GM12878 (cell line): ENCODE measurements around the gene DTNA.

Source experiments
- CHD2 ChIP-seq: IDR thresholded peaks from 2 replicates; pipeline ENCODE4 v1.6.1; 2011; ENCODE audit warnings: low read depth, low read length, improper control_type of control experiment, borderline replicate concordance
- CTCF ChIP-seq, 3 experiments: IDR thresholded peaks in 2 of 3; conservative IDR thresholded peaks in 1 of 3; 2 replicates each; pipeline ENCODE4 v1.5.1; 2011; ENCODE audit warnings: low read depth in 3 of 3, low read length in 3 of 3, mild to moderate bottlenecking in 3 of 3, control low read depth in 2 of 3, moderate library complexity in 2 of 3, inconsistent platforms in 1 of 3, mixed read lengths in 1 of 3; ENCODE audit not compliant: control insufficient read depth in 2 of 3, insufficient read depth in 1 of 3; ENCODE audit errors: extremely low read depth in 1 of 3
- MXI1 ChIP-seq: fragments of 150-350 bp; IDR thresholded peaks from 2 replicates; pipeline ENCODE4 v1.6.1; 2011; ENCODE audit warnings: low read depth, mild to moderate bottlenecking, inconsistent platforms, low read length, improper control_type of control experiment
- MYC ChIP-seq: IDR thresholded peaks from 2 replicates; pipeline ENCODE4 v1.6.1; 2011; ENCODE audit warnings: mild to moderate bottlenecking, low read length, moderate library complexity, inconsistent platforms; ENCODE audit not compliant: insufficient read depth, insufficient replicate concordance, insufficient read length, severe bottlenecking

- TF ChIP-seq CHD2: no peak
- no peak for TF ChIP-seq CTCF (IDR thresholded peaks at IDR 0.05 in 2 of 3, conservative IDR thresholded peaks at IDR 0.05 in 1 of 3; ENCODE audit: control insufficient read depth in 2 of 3, extremely low read depth in 1 of 3, insufficient read depth in 1 of 3, low read depth in 3 of 3, low read length in 3 of 3)
- no peak for TF ChIP-seq MXI1
- no peak for TF ChIP-seq MYC
These were observed 79.8 kb downstream of the DTNA start for GRCh38 chr18:34789768-34790344.
